ENCODE data around the gene KLK15.
"Not testable (repeated sequence)": the region's sequence is repeated elsewhere in the genome, so short reads cannot be mapped to it uniquely, and the experiment has no call there.

Gene KLK15

DNA sequence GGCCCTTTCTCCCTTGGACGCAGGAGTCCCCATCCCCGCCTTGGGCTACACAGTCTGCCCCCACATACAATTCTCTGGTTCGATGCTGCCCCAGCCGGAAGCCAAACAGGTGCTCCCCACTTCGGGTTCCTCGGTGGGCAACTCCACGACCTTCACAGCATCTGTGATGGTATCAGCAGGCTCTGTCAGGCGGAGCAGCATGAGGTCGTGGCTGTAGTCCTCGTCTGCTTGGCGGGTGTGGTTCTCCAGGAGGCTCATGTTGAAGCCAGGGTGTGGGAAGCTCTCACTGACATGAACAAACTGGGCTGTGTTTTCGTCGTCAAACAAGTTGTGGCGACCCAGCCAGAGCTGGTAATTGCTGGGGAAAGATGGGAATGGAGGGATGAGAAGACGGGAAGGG is 13.3 kb downstream of the KLK15 start:
- no peak for DNase-seq

DNA sequence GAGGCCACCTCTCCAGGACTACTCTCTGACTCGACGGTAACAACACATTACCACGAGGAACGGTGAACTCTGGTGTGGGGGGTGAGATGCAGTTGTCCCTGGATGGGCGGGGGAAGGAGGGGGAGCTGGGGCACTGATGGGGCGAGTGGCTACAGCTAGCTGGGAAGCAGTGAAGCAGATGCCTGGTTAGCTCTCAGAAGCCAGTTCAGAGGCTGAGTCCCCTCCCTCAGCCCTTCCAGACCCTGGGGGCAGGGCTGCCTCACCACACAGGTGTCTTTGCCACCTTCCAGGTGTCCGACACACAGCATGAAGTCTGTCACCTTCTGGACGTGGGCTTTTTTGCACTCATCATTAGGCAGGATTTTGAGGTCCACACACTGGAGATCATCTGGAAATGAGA is 13.7 kb downstream of the KLK15 start:
- no peak for DNase-seq

DNA sequence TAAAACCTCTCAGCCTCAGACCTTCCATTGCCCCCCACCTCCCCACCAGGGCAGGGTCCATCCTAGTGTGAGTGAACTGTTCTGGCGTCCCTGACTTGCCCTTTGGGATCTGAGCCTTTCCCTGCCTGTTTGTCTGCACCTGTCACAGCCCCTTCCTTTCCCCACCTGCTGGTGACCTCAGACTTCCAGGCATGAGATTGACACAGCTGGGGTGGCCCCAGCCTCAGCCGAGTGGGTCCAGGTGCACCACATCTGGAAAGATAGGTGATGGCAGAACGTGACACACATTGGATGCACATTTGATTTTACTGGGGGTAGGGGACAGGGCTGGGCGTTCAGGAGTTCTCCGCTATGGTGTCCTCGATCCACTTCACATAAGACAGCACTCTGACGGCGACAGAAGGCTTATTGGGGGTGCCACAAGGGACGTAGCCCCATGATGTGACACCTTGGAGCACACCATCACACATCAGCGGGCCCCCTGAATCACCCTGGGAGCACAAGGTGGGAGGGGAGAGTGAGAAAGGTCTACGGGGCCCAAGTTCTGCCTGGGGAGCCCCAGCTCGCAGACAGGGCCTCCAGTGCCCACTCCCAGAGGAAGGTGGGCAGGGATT is 14.4 kb downstream of the KLK15 start:
- DNase-seq: no peak

DNA sequence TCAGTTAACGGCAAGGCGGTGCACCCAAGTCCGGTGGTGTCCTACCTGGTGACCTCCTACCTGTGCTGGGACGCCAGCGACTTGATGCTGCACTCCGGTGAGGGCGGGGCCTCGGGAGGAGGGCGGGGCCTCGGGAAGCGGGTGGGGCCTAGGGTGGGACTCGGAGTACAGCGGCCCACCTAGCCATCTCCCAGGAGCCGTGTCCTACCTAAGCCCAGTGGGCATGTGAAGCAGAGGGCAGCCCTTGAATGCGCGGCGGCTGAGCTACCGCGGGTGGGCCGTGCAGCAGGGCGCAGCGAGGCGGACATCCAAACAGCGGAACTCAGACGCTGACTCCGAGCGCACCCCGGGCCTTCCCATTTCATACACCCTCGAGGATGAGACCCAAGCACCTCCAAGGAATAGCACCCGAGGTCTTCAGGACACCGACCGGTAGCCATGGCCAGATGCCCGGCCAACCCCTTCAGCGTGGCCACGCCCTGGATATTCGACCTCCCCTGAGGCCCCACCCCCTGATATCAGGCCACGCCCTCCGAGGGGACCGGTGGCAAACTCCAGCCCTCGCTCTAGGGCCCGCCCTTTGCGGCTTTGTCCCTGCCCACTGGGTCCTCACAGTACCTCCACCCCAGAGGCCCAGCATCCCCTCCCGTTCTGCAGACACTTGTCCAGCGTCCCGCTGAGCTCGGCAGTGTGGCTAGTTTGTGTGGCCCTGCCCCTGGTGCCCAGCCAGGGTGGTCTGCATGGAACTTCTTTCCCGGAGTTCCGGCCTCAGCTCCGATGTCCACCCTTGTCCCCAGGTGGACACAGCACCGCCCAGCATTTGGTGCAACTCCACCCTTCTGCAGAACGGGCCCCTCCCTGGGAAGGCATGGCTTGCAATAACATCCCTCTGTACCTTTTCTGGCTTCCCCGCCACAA is 15.2 kb downstream of the KLK15 start:
- no peak for DNase-seq

DNA sequence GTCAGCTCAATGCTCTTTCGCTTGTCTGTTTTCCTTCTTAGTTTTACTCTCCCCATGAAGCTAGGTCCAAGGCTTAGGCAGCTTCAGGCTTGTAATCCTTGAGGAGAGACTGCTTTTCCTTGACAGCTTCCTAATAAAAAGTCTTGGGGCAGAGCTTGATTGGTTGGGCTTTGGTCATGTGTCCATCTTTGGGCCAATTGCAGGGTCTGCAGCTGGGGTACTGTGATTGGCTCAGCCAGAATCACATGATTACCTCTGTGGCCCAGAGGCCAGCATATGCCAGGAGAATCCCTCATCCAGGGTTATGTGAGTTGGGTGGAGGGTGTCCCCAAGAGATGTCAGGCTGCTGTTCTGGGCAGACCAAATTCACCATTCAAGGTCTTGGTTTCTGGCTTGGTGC is 17.9 kb downstream of the KLK15 start:
- no peak for DNase-seq

DNA sequence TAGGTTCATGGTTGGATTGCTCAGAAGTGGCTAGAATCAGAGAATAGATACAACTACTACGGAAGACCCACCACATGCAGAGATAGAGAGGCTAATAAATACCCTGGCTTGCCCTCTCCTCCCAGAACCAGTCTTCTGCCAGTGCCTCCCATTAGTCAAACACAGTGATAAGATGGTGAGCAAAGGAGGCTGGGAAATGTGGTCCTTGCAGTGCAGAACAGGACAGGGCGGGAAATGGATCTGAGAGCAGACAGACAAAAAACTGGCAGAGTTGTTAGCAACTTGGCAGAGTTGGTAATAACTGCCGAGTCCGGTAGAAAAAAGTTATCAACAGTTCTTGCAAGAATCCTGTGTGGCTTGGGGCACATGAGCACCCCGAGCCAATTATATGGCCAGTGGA is 18.5 kb downstream of the KLK15 start:
- DNase-seq: no peak

DNA sequence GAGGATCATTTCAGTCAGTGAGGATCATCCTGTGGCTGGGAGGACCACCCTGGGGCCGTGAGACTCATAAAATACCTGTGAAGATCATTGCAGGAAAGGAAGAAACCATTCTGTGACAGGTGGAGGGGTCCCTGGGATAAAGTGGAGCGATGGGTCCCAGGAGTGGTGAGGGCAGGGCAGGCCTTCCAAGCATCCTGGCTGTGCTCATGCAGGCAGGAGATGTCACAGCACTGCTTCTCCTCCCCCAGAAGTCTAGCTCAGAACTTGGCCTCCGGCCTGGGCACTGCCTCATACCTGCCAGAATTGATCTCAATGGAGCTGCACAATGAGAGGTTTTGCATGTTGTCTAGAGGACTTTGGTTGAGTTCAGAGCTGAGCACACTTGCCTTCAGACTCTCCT is 20.9 kb downstream of the KLK15 start:
- DNase-seq: no peak

DNA sequence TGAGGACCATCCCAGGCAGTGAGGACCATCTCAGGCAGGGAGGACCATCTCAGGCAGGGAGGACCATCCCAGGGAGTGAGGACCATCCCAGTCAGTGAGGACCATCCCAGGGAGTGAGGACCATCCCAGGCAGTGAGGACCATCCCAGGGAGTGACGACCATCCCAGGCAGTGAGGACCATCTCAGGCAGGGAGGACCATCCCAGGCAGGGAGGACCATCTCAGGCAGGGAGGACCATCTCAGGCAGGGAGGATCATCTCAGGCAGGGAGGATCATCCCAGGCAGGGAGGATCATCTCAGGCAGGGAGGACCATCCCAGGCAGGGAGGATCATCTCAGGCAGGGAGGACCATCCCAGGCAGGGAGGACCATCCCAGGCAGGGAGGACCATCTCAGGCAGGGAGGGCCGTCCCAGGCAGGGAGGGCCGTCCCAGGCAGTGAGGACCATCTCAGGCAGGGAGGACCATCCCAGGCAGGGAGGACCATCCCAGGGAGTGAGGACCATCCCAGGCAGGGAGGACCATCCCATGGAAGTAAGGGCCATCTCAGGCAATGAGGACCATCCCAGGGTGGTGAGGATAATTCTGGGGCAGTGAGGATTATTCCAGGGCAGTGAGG is 21.6 kb downstream of the KLK15 start:
- not testable (repeated sequence) for DNase-seq

DNA sequence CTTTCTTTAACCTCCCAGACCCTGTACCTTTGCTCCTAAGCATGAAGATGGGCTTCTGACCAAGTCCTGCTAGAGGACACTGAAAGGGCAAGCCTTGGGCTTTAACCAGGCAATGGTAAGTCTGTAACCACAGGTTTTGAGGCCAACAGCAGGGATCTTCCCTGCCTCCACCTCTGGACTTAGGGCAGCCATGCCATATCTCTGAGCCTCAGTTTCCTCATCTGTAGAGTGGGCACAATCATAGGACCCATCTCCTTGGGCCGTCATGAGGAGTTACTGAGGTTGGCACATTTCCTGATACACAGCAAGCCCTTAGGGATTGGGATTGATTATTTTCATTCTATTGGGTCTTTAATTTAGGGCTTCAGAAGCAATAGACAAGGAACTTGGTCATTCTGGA is 24.5 kb downstream of the KLK15 start:
- no peak for DNase-seq

DNA sequence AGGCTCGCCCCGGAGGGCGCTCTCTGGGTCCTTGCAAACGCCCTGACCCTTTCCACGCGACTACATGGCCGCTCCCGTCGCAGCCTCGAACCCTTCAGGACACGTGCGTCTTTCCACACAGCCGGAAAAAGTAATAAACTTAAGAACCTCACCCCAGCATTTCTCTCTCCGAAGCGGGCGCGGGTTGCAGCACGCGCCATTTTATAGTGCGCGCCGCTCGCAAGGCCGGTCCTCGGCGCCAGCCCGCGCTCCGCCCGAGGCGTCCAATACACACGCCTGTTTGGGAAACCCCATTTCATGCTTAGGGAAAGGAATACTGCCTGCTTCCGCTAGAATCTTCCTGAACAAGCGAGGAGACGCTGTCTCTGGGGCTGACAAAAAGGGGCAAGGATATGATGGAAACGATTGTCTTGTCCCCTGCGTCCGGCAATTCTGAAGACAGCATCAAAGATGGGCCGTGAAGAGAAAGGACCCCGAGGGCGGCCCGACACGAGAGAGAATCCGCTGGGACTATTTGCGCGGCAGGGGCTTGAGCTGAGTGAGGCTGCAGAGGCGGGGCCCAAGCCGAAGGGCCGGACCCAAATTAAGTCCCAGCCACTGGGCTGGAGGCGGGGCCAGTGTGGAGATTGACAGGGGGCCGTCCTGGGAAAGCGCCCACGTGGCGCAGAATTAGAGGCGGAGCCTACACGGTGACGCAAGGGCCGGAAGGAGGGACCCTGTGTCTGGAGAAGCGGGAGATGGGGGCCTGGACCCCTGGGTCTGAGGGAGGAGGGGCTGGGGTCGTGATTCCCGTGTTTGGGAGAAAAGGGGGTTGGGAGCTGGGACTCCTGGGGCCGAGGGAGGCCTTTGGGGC is 28.7 kb downstream of the KLK15 start:
- peak; percentile 93 for DNase-seq

DNA sequence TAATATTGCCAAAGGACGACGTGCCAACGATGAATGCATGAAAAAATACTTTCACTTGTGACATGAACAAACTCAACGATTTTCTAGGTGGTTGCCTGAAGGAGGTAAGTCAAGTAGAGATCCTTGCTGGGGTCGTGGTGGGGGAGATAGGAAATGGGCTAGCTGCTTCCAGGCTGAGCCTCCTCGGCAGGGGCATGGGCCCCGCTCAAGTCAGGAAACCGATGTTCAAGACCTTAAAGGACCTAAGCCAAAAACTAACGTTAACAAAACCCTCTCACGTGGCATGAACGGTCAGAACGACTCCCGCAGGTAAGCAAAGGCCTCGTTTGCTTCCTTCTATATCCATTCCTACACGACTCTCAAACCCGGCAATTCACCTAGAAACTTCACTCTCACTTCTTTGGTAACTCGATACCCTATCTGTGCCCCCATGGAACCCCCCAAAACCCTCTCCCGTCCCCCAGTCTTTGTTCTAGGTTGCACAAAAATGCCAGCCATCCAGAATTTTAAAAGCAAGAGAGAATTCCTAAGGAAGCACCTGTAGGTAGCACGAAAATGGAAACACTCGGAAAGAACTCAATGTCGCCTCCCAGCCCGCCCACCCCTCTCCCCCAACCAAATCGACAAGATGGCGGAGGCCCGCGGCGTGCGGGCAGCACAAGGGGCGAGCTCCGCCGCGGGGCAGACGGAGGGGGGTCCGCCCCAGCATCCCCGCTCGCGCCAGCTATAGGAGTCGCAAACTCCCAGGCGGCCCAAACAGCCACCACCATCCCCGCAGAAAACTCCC is 29.5 kb downstream of the KLK15 start:
- no peak for DNase-seq

DNA sequence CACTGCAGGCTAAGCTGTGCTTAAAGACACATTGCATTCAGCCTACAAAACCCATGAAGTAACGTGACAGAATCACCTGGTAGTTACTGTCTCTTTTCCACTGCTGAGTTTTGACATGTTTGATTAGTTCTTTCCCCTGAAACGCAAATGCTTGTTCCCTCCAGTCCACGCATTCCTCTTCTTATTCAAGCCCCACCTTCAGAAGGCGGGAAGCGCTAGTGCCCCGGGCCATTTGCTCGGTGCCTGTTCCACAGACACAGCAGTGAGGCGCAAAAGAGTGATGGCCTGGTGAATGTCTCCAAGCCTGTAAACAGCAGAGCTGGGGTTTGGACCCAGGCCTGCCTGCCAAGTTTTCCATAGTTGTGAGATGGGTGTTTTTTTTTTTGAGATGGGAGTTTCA is 32.3 kb downstream of the KLK15 start:
- DNase-seq: no peak

DNA sequence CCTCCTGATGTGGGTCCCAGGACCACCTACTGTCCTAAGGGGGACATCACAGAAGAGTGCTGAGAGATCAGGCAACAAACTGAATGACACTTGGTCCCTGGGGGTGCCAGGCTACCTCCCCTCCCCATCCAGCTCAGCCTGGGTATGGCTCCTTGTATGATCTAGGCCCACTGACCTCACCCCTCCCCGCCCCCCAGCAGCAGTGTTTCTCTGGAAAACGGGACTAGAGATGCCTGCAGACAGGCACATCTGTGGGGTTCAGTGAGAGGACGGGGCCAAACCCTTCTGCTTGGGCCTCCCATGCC is 33.9 kb downstream of the KLK15 start:
- no peak for DNase-seq

DNA sequence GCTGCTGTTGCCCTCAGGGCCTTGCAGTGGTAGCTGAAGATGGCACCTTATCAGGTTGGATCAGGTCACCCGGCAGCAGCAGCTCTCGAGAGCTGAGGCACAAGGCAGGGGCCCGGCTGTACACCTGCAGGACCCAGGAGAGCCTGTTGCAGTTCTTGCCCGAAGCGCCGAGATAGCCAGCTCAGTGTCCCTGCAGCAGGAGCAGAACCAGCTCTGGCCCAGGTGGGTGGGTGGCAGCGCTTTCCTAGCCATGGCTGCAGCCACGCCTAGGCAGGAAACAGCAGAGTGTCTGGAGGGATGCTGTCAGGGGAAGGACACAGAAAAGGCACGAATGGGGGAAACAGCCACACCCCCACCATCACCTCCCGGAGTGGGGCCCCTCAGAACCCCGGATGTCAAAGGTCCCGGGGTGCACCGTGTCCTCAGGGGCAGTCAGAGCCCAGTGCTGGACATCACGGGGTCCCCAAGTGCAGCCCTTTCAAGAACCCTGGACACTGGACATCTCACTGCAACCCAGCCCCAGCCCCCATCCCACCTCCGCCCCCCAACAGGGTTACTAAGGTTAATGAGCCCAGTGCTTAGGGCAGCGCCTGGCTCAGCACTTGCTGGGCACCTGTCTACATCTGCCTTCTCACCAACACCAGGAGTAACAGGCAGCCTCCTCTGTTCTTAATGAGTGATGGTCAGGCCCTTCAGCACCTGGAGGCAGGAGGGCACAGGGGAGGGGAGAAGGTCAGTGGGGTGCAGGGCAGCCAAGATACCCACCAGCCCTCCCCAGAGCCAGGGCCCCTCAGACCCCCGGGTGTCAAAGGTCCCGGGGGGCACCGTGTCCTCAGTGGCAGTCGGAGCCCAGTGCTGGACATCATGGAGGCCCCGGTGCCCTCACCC is 34.5 kb downstream of the KLK15 start:
- DNase-seq: no peak

DNA sequence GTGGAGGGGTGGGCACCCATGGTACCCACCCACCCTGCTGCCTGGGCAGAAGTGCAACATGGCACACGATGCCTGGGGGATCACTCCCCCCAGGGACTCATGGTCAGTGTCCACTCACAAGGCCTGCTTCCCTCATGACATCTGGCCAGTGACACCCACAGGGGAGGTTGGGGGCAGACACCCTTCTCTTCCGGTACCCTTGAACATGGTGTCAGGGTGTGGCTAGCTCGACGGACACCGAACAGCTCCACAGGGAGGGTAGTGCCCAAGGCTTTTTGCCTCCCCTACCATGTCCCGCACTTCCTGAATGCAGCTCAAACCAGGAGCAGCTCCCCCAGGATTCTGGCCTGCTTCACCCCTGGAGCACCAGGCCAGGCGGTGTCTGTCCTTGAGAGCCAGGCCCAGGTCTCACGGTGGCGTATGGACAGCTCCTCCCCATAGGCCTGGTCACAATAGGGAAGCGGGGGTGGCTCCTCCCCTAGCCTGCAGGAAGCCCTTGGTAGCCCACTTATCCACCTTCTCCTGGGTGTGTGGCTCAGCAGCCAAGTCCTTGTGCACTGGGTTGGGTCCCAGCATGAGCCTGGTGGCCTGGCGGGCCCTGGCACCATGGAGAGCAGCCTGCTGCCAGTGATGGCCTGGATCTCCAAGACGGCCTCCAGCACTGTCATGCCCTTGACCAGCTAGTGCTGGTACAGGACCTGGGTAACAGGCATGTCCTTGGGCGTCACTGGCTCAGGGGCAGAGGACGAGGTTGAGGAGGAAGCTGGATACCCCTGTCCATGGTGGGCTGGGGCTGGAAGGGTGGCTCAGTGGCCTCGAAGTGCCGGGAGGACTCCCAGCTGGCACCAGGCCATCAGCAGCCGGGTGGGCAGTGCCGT is 35.4 kb downstream of the KLK15 start:
- no peak for DNase-seq

DNA sequence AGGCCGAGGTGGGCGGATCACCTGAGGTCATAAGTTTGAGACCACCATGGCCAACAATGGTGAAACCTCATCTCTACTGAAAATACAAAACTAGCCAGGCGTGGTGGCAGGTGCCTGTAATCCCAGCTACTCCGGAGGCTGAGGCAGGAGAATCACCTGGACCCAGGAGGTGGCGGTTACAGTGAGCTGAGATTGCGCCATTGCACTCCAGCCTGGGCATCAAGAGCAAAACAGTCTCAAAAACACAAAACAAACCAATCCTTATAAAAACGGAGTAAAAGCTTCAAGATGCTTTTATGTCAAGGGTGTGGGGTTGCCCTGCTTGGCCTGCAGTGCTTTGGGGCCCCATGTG is 36.0 kb downstream of the KLK15 start:
- DNase-seq: no peak

DNA sequence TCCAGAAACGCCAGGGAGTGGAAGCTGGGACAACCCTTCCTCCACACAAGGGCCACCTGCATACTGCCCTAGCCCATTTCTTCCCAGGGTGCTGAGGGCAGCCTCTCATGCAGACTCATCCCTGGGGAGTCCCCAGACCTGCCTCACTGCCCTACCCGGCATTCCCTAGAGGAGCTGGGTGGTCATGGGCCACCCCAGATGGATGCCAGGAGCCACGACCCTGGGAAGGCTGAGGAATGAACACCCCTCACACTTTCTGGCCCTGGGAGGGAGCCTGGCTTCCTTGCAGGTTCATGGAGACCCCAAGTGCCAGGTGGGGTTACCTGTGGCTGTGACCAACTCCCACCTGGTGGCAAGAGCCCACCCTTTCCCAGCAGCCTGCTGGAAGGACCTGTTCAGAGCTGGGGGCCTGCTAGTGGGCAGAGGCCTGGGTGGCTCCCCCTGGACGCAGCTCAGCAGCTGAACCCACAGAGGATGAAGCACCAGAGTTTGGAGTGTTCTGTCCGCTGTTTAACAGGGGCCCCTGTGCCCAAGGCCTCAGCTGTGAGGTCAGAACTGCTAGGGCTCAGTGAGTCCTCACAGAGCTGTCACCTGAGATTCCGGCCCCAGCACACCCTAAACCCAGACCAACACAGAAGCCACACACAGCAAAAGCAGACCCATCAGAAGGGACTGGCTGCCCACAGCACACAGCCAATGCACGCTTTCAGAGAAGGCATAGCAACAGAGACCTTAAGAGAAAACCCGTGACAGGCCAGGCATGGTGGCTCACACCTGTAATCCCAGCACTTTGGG is 36.5 kb downstream of the KLK15 start:
- no peak for DNase-seq

DNA sequence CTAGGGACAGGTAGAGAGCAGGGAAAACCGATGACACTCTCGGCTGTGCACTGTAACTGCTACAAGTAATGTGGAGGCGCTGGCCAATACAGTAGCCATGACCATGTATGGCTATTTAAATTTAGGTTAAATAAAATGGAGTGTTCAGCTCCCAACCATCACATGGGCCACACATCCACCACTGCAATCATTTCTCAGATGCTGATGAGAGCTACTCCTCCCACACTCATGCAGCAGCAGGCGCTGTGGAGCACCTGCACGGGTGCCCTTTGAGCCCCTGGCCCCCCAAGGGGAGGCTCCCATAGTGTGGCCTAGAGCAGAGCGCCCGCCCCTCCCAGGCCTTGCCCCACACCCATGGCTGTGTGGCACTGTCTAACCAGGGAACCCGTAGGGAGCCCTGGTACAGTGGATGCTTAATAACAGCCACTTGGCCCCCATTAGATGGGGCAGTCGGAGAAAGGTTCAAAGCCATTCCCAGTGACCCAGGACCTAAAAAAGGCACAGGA is 37.2 kb downstream of the KLK15 start:
- no peak for DNase-seq

DNA sequence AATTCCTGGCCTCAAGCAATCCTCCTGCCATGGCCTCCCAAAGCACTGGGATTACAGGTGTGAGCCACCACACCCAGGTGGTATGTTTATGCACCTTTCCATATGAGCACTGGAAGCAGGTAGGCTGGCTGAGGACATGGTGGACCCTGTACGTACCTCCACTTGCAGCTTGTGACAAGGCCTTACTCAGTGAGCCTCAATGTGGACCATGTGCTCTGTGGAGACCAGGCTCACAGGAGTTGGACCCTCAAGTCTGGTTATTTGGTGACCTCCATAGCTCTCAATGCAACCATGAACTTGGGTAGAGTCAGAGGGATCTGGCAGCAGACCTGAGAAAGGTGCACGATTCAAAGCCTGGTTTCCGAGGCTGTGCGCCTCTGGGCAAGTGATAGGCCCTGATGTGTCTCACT is 37.7 kb downstream of the KLK15 start:
- no peak for DNase-seq

Measured in NCI-H187 treated with DMSO at 0.1 percent for 48 hours (cell line).